AG09319 (cell line): ENCODE data around the gene TREML2.

Experiments used
- DNase-seq: peaks from one replicate; pipeline ENCODE4 v3.0.0-alpha.2; 2010; ENCODE audit warnings: low read depth; ENCODE audit errors: extremely low read depth
- CTCF ChIP-seq: IDR thresholded peaks from 2 replicates; pipeline ENCODE4 v1.5.1; 2011; ENCODE audit warnings: low read depth, mild to moderate bottlenecking, inconsistent platforms, low read length, moderate library complexity

Gene TREML2

DNA sequence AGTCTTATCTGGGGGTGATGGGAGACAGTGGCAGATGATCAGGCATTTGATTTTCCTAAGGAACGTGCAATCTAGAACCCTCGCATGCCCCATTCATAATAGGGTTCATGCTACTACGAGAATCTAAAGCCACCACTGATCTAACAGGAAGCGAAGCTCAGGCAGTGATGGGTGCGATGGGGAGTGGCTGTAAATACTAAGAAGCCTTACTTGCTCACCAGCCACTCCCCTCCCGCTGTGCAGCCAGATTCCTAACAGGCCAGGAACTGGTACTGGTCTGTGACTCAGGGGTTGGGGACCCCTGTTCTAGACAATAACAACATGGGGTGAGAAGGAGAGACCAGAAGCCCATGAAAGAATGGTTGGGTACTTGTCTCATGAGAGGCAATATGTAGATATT lies 31.7 kb upstream of the TREML2 start:
- no peak for DNase-seq
- TF ChIP-seq CTCF, result no peak

DNA sequence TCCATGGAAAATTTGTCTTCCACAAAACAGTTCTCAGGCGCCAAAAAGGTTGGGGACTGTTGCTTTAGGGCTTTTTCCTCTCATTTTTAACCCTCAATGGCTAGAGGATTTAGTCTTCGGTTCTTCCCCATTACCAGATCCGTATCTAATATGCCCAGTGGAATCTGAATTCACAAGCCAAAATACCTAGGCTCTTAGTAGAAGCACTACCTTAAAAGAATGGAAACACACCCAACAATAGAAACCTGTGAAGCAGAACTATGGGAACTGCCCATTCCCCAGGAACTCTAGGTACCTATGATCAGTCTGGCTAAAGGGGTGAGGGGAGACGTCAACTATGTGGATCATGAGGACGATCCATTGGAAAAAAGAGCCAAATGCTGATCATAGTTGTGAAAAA lies 30.3 kb upstream of the TREML2 start:
- no peak for DNase-seq
- TF ChIP-seq CTCF, result no peak

- no peak for TF ChIP-seq CTCF
Measured at GRCh38 chr6:41229721-41230120, 28.8 kb upstream of the TREML2 start.

DNA sequence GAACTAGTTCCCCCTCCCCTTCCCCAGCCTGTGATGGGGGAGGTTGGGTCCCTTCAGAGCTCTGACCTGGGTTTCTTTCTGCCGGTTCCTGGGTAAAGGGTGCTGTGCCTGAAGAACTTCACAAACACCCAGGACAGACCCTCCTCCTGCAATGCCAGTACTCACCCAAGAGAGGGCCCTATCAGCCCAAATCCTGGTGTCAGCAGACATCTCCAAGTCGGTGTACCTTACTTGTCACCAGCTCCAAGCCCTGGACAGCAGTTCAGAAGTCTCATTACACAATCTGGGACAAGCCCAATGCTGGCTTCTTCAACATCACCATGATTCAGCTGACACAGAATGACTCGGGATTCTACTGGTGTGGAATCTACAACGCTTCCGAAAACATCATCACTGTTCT lies 27.7 kb upstream of the TREML2 start:
- no peak for TF ChIP-seq CTCF
- DNase-seq, result no peak

More at GRCh38 chr6:41229721-41230120, 28.8 kb upstream of the TREML2 start:
- DNase-seq, result no peak

DNA sequence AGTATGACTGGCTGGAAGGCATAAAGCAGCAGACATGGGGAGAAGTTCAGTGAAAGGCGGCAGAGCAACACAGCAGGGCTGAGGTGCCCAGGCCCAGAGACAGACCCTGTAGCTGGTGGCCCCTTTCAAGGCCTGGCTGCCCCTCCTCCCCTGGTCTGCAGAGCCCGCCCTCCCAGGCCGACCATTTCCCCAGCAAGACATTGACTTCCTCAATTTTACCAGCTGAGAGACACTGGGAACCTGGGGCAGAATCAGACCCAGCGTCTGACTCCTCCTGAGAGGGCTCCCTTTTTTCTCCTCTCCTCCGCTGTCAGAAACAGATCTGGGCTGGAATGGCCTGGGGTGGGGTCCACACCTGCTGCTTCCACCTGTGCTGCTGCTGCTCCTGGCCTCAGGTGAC lies 27.1 kb upstream of the TREML2 start, which contains the start of gene TREML4:
TREML4 (plus strand) TSS at position 254 of the 400 bp plus-strand sequence; CDS start at position 333, 79 bp downstream.
- TF ChIP-seq CTCF, result no peak
- DNase-seq, result no peak

GRCh38 chr6:41226752-41227151 lies 25.8 kb upstream of the TREML2 start:
- no peak for DNase-seq
- TF ChIP-seq CTCF, result no peak

- TF ChIP-seq CTCF, result no peak
- no peak for DNase-seq
Measured at GRCh38 chr6:41224800-41225199, 23.9 kb upstream of the TREML2 start.
